Lung (tissue), 12 donors: Measurements from ENCODE around the gene ISG20. TPM values are rescaled to one million over a fixed set of nuclear protein-coding genes. Genes with fewer than 3 reads are reported as not detected.

Experiments
- ATAC-seq: fragments of 200-7000 bp; cut with Tn5 transposase; one replicate; pipeline ENCODE4 v1.9.1; 2020; ENCODE audit warnings: moderate number of reproducible peaks; ENCODE audit not compliant: insufficient read depth, low FRiP score
- DNase-seq, 3 donors: peaks; one replicate each; pipeline ENCODE4 v3.0.0-alpha.2; 2013 to 2017
- H3K27ac ChIP-seq, 2 donors: one replicate each; pipeline ENCODE4 v1.5.1; 2013; ENCODE audit warnings: mild to moderate bottlenecking in 2 of 2, moderate library complexity in 2 of 2, control low read depth in 1 of 2, inconsistent platforms in 1 of 2, low read depth in 1 of 2, low read length in 1 of 2
- H3K27me3 ChIP-seq, 3 donors: one replicate each; pipeline ENCODE4 v1.5.1; 2013; ENCODE audit warnings: low read length in 2 of 3; ENCODE audit not compliant: control insufficient read depth in 3 of 3, insufficient read depth in 3 of 3
- H3K36me3 ChIP-seq, 4 donors: one replicate each; pipeline ENCODE4 v1.5.1; 2013; ENCODE audit warnings: low read length in 4 of 4, mild to moderate bottlenecking in 1 of 4, moderate library complexity in 1 of 4; ENCODE audit not compliant: control insufficient read depth in 4 of 4, insufficient read depth in 4 of 4
- H3K4me1 ChIP-seq, 5 donors: one replicate each; pipeline ENCODE4 v1.5.1; 2013; ENCODE audit warnings: low read length in 5 of 5, mild to moderate bottlenecking in 2 of 5, moderate library complexity in 1 of 5; ENCODE audit not compliant: control insufficient read depth in 5 of 5, insufficient read depth in 5 of 5
- H3K4me3 ChIP-seq: one replicate; pipeline ENCODE4 v1.5.1; 2013; ENCODE audit warnings: mild to moderate bottlenecking, control low read depth, moderate library complexity
- H3K9ac ChIP-seq, 2 donors: one replicate each; pipeline ENCODE4 v1.5.1; 2013; ENCODE audit warnings: low read length in 2 of 2, control low read depth in 1 of 2; ENCODE audit not compliant: insufficient read depth in 1 of 2
- H3K9me3 ChIP-seq, 4 donors: one replicate each; pipeline ENCODE4 v1.5.1; 2013; ENCODE audit warnings: low read length in 3 of 4, mild to moderate bottlenecking in 1 of 4, moderate library complexity in 1 of 4; ENCODE audit not compliant: control insufficient read depth in 4 of 4, insufficient read depth in 3 of 4
- WGBS, 2 donors: extraction: QIAGEN DNeasy Blood & Tissue Kit; methylation state at CpG; one replicate each; pipeline ENCODE4 v1.1.7; 2013; 5-methylcytosine and 5-hydroxymethylcytosine counted together
- polyA plus RNA-seq, 2 donors: library from polyadenylated mRNA; stranded (reverse); fragments of 200-250 nt; gene quantifications; one replicate each; pipeline ENCODE4 v1.2.1, GENCODE V29; 2013
- total RNA-seq, 2 donors: library from RNA; depleted of rRNA in 1 of 2; stranded (reverse); fragments of >200 nt in 1 of 2; gene quantifications; one replicate each; pipeline ENCODE4 v1.2.1, GENCODE V29; 2014 to 2021
- TF ChIP-seq, protein P1 (sequence below): IDR thresholded peaks from 2 replicates; pipeline ENCODE4 v1.5.1; 2012; ENCODE audit warnings: mild to moderate bottlenecking; ENCODE audit errors: control extremely low read depth, extremely low read depth
- donor health status: control.
- donor health status: control.
- donor health status: Bipolar disorder and iron deficiency.
- donor health status: healthy.
- donor health status: DM: yes; HTN: yes; CAD: no.

The ISG20 gene
- total and polyA plus RNA-seq, 4 donors: 18.5 to 61.6 (median 46.6) TPM

DNA sequence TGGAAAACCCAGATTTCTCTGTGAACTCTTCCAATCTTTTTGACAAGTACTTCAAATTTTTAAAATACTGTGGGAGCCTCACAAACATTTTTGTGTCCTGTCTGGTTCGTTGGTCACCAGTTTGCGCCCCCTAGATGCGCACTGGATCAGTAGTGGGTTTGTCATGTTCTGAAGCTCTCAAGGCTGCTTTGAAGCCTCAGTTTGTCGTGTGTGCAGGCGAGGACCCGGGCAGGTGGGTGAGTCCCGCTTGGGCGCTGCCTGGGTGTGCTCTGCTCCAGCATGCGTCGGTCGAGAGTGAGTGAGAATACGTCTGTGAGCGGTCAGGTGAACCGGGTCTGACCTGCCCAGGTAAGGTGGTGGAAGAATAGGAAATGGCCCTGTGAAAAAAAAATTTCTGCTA lies 34.9 kb upstream of the ISG20 start:
- no peak overlapping the region for H3K9ac ChIP-seq
- peaks cover 0 to 6% (median 0%) of the 10 kb centered on the region in 4 donors for H3K9me3 ChIP-seq
- H3K27ac ChIP-seq: no peak overlapping the region
- H3K4me3 ChIP-seq: no peak overlapping the region
- peaks cover 6 to 68% (median 44%) of the 10 kb centered on the region in 3 donors for H3K27me3 ChIP-seq
- ATAC-seq (no peak), DNase-seq (no peak)
- 7 to 13% methylated on average over 14 of the region's 14 CpGs for WGBS, 2 donors
- TF ChIP-seq, protein P1, sequence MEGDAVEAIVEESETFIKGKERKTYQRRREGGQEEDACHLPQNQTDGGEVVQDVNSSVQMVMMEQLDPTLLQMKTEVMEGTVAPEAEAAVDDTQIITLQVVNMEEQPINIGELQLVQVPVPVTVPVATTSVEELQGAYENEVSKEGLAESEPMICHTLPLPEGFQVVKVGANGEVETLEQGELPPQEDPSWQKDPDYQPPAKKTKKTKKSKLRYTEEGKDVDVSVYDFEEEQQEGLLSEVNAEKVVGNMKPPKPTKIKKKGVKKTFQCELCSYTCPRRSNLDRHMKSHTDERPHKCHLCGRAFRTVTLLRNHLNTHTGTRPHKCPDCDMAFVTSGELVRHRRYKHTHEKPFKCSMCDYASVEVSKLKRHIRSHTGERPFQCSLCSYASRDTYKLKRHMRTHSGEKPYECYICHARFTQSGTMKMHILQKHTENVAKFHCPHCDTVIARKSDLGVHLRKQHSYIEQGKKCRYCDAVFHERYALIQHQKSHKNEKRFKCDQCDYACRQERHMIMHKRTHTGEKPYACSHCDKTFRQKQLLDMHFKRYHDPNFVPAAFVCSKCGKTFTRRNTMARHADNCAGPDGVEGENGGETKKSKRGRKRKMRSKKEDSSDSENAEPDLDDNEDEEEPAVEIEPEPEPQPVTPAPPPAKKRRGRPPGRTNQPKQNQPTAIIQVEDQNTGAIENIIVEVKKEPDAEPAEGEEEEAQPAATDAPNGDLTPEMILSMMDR: no peak
- H3K36me3 ChIP-seq: no peaks in the 10 kb centered on the region
- H3K4me1 ChIP-seq: peaks cover 0 to 8% (median 2%) of the 10 kb centered on the region in 5 donors

DNA sequence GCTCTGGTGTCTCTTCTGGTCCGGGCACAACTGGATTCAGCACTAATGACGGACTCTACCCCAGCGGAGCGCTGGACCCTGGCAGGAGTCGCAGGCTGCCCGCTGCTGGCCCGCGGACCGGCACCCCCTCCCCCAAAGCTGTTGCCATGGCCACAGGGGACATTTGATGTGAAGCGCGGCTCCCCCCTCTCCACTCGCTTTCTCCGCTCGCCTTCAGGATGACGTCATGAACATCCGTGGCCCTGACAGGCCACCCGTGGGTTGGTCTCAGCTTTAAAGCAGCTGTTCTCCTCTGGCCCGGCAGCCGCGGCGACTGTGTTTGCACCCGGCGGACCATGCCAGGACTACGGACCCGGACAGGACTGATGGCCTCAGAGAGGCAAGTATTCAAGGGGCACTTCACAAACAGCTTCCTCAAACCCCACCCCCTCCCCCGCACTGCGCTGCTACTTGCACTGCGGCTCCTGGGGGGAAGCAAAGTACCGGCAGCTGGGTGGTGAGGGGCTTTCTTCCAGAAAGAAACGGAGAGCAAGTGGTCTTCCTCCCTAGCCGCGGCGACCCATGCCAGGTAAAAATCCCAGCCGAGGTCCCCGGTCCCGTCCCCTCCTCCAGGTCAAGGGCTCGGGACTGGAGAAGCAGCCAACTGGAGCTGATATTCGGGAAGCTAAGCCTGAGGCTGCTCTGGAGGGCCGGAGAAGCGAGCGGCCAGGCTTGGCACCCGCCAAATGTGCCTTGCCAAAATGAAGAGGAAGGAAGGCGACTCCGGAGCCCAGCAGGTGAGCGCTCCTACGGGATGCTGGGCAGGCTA lies 34.2 kb upstream of the ISG20 start:
- no peak for ATAC-seq
- H3K4me1 ChIP-seq: peaks cover 0 to 8% (median 2%) of the 10 kb centered on the region in 5 donors

DNA sequence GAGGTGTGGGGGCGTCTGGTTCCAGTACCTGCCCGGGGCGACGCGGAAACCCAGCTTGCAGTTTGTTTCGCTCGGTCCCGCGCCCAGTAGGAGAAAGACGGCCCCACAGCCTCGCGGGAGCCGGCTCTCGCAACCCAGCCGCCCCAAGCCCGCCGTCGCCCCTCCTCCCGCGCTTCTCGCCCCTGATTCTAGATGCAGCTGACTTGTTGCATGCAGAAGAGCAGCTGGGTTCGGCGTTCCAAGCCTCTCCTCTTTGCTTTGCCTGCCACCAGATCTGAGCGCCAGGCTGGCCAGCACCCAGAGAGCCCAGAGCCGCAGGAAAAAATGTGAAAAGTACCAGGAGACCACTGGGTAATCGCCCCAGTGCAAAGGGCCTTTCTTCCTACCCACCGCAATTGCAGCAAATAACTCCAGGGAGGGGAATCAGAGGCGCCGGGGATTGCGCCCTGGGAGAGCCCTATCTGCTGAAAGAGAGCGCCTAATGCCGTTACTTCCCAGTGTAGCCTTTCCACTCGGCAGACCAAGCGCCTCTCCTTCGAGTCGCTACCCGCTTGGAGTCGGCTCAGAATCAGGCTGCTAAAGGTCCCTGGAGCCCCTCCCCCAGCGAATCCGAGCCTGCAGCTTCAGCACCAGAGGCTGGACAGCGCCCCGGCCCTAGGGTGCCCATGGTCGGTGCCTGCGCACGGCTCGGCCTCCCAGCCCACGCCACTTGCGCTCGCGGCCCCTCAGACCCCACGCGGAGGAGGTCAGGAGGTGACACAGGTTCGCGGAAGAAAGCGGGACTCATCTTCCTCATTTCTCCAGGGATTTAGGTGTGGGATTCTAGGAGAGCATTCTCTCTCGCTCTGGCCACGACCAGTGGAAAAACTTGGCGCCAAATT lies 33.4 kb upstream of the ISG20 start:
- H3K27ac ChIP-seq: no peak overlapping the region
- TF ChIP-seq, protein P1: no peak
- H3K9me3 ChIP-seq: peaks cover 0 to 6% (median 0%) of the 10 kb centered on the region in 4 donors
- 3 to 4% methylated on average over 57 to 58 of the region's 58 CpGs for WGBS, 2 donors
- DNase-seq: peak; percentile 58 to 66 (median 65)
- no peaks in the 10 kb centered on the region for H3K36me3 ChIP-seq
- no peak overlapping the region for H3K9ac ChIP-seq
- peaks cover 0 to 8% (median 2%) of the 10 kb centered on the region in 5 donors for H3K4me1 ChIP-seq
- H3K27me3 ChIP-seq: peaks cover 6 to 80% (median 48%) of the 10 kb centered on the region in 3 donors
- H3K4me3 ChIP-seq: no peak overlapping the region
- ATAC-seq: no peak

More for the DNA sequence above, 34.2 kb upstream of the ISG20 start:
- peak in 1 of 3 donors; percentile 7 for DNase-seq
- H3K9me3 ChIP-seq: peaks cover 0 to 6% (median 0%) of the 10 kb centered on the region in 4 donors
- TF ChIP-seq, protein P1: no peak
- H3K4me3 ChIP-seq: no peak overlapping the region
- no peak overlapping the region for H3K9ac ChIP-seq
- WGBS, 2 donors: 2 to 3% methylated on average over 45 to 46 of the region's 46 CpGs
- H3K27me3 ChIP-seq: peaks cover 6 to 73% (median 48%) of the 10 kb centered on the region in 3 donors
- H3K36me3 ChIP-seq: no peaks in the 10 kb centered on the region
- no peak overlapping the region for H3K27ac ChIP-seq
